HG03521 (cell line): ENCODE results near the gene NFATC1.
"Not testable (repeated sequence)": the region's sequence is repeated elsewhere in the genome, so short reads cannot be mapped to it uniquely, and the experiment has no call there.

ENCODE experiments used
- ATAC-seq: cut with Tn5 transposase; IDR thresholded peaks from one replicate; pipeline ENCODE4 v1.9.1; 2021; ENCODE audit warnings: mild to moderate bottlenecking, moderate library complexity; ENCODE audit not compliant: unreplicated experiment

Gene NFATC1

GRCh38 chr18:79469309-79469708 lies 73.6 kb downstream of the NFATC1 start:
- no peak for ATAC-seq

GRCh38 chr18:79469751-79470505 lies 74.2 kb downstream of the NFATC1 start:
- ATAC-seq = no peak

- ATAC-seq = no peak
Measured at GRCh38 chr18:79470547-79470946, 74.8 kb downstream of the NFATC1 start.

DNA sequence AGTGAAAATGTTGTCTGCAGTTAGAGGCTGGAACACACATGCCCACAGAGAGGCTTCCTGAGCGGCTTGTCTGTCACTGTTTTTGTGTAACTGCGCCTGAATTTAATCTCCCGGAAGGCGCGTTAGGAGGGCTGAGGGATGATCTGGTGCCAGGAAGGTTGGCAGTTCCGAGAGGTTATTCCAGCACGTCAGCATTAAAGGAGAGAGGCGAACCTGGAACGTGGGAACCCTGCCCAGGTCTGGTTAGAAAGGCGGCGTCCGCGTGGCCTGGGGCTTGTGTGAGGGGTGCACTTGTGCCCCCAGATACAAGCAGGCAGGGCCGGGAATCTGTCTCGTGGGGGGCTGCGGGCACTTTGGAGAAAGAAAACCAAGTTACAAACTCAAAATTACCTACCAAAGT lies 75.3 kb downstream of the NFATC1 start:
- no peak for ATAC-seq

- no peak for ATAC-seq
Measured at GRCh38 chr18:79471597-79471996, 75.9 kb downstream of the NFATC1 start.

GRCh38 chr18:79472176-79472575 lies 76.4 kb downstream of the NFATC1 start:
- ATAC-seq = no peak

- no peak for ATAC-seq
Measured at GRCh38 chr18:79472946-79473345, 77.2 kb downstream of the NFATC1 start.

GRCh38 chr18:79476031-79476917 lies 80.5 kb downstream of the NFATC1 start:
- ATAC-seq = no peak

DNA sequence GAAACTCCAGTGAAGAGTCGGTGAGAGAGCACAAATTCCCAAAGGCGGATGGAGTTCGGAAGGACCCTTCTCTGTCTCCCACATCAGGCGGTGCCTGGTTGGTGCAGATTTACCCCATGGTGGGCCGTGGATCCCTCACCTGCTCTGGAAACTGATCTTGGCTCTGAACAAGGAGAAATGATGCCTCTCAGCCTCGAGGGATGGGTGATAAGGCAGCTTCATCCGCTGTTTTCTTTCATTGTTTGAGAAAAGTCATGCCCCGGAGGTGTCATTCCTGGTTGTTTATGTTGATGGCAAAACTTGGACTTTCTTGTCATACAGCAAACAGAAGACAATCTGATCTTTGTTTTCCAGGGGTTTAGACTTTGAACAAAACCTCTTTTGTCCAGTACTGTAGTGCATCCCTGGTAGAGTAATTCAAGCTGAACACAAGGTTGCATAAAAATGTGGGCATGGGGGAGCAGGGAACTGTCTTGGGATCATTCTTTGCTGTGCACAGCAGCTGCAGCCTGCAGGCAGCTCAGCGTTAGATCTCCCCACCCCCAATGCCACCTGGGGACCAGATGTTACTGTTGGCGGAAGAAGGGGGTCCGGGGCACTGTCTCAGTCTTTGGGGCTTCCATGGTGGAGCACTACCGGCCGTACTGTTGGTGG lies 81.3 kb downstream of the NFATC1 start:
- ATAC-seq = no peak

DNA sequence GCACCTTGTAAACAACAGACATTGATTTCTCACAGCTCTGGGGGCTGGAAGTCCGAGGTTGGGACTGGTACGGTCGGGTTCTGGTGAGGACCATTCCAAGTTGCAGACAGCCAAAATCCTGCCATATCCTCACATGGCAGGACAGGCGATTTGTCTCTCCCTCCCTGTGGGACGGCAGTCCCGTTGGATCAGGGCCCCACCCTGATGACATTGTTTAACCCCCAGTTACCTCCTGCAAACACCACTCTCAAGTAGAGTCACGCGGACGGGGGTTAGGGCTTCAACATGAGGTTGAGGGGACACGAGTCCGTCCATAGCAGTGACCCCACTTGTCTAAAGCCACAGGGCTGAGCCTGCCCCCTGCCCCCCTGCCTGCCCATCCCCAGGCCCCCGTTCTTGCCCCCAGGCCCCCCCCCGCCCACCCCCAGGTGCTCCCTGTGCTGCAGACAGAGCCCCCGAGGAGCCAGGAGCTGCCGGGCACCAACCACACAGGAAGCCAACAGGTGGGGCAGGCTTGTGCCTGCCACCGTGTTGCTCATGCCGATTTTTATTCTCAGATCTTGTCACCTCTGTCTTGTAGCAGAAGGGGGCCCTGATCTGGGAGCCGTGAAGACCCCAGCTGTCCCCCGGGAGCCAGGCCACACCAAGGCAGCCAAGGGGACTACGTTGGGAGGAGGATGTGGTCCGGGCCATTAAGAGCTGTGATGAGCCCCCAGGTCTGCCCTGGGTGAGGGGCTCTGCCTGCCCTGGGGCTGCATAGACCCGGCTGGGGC lies 82.2 kb downstream of the NFATC1 start:
- no peak for ATAC-seq

- ATAC-seq = no peak
Measured at GRCh38 chr18:79478484-79479115, 82.9 kb downstream of the NFATC1 start.

DNA sequence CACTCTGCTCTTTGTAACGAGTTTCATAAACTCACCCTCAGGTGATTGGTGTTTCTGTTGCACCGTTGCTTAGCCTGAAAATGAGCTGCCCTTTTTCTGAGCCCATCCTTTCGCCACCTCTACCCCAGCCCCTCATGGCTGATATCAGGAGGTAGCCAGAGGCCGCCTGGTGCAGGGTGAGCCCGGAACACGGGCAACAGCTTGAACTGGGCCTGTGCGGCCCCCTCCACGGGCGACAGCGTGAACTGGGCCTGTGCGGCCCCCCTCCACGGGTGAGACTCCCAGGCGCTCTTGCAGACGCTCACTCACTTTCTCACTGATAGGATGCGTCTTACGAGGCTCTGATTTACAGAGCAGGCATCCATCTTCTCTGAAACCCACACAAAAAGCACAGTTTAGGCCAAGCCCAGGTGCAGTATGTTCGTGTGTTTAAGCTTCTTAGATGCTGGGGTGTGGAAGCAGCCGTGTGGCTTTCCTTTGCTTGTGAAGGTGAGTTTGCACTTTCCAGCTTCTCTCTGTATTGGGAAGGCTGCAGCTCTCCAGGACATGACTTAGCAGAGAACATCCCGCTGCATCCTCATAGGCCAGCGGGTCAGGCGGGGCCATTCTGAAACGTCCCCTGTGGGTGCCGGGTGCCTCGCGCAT lies 83.5 kb downstream of the NFATC1 start:
- no peak for ATAC-seq

DNA sequence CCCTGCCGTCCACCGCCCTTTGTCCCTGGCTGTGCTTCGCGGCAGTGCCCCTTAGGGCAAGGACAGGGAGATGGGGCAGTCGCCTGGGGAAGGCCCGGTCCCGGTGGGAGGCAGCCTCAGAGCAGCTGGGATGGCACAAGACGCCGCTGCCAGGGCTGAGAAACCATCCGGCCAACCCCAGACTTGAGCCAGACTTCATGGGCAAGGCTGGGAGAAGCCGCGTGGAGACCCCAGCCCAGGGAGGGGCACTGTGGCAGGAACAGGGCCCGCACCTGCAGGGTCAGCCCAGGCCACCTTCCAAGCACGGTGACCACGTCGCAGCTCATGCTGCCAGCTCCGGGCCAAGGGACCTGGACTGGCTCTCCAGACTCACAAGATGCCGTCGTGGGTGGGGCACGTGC lies 84.0 kb downstream of the NFATC1 start:
- no peak for ATAC-seq

- no peak for ATAC-seq
Measured at GRCh38 chr18:79480171-79481045, 84.7 kb downstream of the NFATC1 start.

DNA sequence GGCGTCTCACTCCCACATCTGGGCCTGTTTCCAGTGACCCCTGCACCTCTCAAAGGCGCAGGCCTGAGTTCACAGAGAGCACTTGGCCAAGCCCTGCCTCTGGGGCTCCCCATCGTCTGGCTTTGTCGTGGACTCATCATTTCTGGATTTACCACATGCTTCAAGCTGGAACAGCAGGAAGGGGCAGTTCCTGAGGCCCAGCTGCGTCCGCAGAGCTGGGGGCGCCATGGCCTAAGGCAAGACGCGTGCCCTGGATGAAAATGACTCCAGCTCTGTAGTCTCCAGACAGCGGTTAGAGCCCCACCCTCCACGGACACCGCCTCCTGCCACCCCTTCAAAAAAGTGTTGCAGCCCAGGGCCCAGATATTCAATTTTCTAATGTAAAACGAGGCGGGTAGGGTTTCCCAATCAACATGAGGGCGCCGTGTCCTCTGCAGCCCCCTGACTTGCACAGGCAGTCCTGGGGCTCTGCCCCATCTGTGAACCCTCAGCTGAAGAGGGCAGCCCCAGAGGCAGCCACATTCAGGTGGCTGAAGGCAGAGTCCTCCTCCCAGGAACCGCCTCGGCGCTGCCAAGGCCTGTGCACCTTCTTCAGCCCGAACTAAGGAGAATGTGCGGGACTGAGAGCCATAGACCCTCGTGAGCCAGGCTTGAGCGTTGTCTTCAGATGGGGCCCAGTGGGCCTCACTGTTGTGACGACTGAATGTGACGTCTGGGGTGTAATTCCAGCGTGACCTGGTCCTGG lies 85.5 kb downstream of the NFATC1 start:
- ATAC-seq = no peak

- not testable (repeated sequence) for ATAC-seq
Measured at GRCh38 chr18:79483393-79483792, 87.7 kb downstream of the NFATC1 start.

GRCh38 chr18:79483971-79484491 lies 88.3 kb downstream of the NFATC1 start:
- ATAC-seq = no peak
